Measurements from ENCODE around the gene NOSIP. TPM values are rescaled to one million over a fixed set of nuclear protein-coding genes. Genes with fewer than 3 reads are reported as not detected.

Gene NOSIP
- total RNA-seq, 1 donor from 2014 or later = 83.8 TPM

- H3K4me1 ChIP-seq (ENCODE audit: insufficient read depth, low read length) = peaks cover 3% of the 10 kb centered on the region
- Mint-ChIP-seq H3K27ac (ENCODE audit: unreplicated experiment) (no peak overlapping the region), H3K36me3 (ENCODE audit: low read depth, unreplicated experiment) (peaks cover 7% of the 10 kb centered on the region), H3K4me3 (ENCODE audit: unreplicated experiment) (no peak overlapping the region), H3K27me3 (ENCODE audit: low read depth, unreplicated experiment) (peaks cover 2% of the 10 kb centered on the region), H3K4me1 (ENCODE audit: low read depth, unreplicated experiment) (no peaks in the 10 kb centered on the region), H3K9me3 (ENCODE audit: unreplicated experiment) (peaks cover 3% of the 10 kb centered on the region)
- peaks cover 22% of the 10 kb centered on the region for H3K36me3 ChIP-seq (ENCODE audit: insufficient read depth, low read length)
- no peak for TF ChIP-seq EZH2 (IDR thresholded peaks at IDR 0.05; ENCODE audit: insufficient read depth, low read length)
- TF ChIP-seq CTCF (IDR thresholded peaks at IDR 0.05; ENCODE audit: insufficient read depth, low read depth, low read length) = no peak
- no peak overlapping the region for H3K4me2 ChIP-seq (ENCODE audit: low read length)
- DNase-seq (ENCODE audit: low read depth) (no peak), FAIRE-seq (no peak)
- H3K9me3 ChIP-seq (ENCODE audit: insufficient read depth, low read depth, low read length) = no peaks in the 10 kb centered on the region
- no peak overlapping the region for H2AFZ ChIP-seq (ENCODE audit: low read depth, low read length)
- no peak overlapping the region for H3K4me3 ChIP-seq (ENCODE audit: insufficient read depth, low read depth, low read length)
- H3K9ac ChIP-seq (ENCODE audit: low read length) = no peak overlapping the region
- no peaks in the 10 kb centered on the region for H3K27me3 ChIP-seq (ENCODE audit: insufficient read depth, low read length)
- H3K79me2 ChIP-seq (ENCODE audit: insufficient read depth, low read length) = no peaks in the 10 kb centered on the region
- no peak overlapping the region for H3K27ac ChIP-seq (ENCODE audit: low read depth, low read length)
- peaks cover 18% of the 10 kb centered on the region for H4K20me1 ChIP-seq (ENCODE audit: insufficient read depth, low read length)
Observed at GRCh38 chr19:49541914-49542313, 38.4 kb downstream of the NOSIP start.

GRCh38 chr19:49539192-49539952 lies 41.0 kb downstream of the NOSIP start:
- Mint-ChIP-seq H3K9me3 (ENCODE audit: unreplicated experiment) (peaks cover 3% of the 10 kb centered on the region), H3K27me3 (ENCODE audit: low read depth, unreplicated experiment) (peaks cover 2% of the 10 kb centered on the region), H3K4me1 (ENCODE audit: low read depth, unreplicated experiment) (peaks cover 2% of the 10 kb centered on the region), H3K36me3 (ENCODE audit: low read depth, unreplicated experiment) (peaks cover 7% of the 10 kb centered on the region), H3K27ac (ENCODE audit: unreplicated experiment) (no peak overlapping the region), H3K4me3 (ENCODE audit: unreplicated experiment) (no peak overlapping the region)
- peaks cover 29% of the 10 kb centered on the region for H4K20me1 ChIP-seq (ENCODE audit: insufficient read depth, low read length)
- no peaks in the 10 kb centered on the region for H3K27me3 ChIP-seq (ENCODE audit: insufficient read depth, low read length)
- DNase-seq (ENCODE audit: low read depth) = no peak
- no peak overlapping the region for H3K27ac ChIP-seq (ENCODE audit: low read depth, low read length)
- peaks cover 3% of the 10 kb centered on the region for H3K79me2 ChIP-seq (ENCODE audit: insufficient read depth, low read length)
- FAIRE-seq = no peak
- H3K9ac ChIP-seq (ENCODE audit: low read length) = no peak overlapping the region
- TF ChIP-seq CTCF (IDR thresholded peaks at IDR 0.05; ENCODE audit: insufficient read depth, low read depth, low read length) (no peak), EZH2 (IDR thresholded peaks at IDR 0.05; ENCODE audit: insufficient read depth, low read length) (no peak)
- H3K36me3 ChIP-seq (ENCODE audit: insufficient read depth, low read length) = peaks cover 32% of the 10 kb centered on the region
- no peaks in the 10 kb centered on the region for H3K9me3 ChIP-seq (ENCODE audit: insufficient read depth, low read depth, low read length)
- H3K4me2 ChIP-seq (ENCODE audit: low read length) = no peak overlapping the region
- no peaks in the 10 kb centered on the region for H3K4me1 ChIP-seq (ENCODE audit: insufficient read depth, low read length)
- no peak overlapping the region for H2AFZ ChIP-seq (ENCODE audit: low read depth, low read length)
- no peak overlapping the region for H3K4me3 ChIP-seq (ENCODE audit: insufficient read depth, low read depth, low read length)

- Mint-ChIP-seq H3K36me3 (ENCODE audit: low read depth, unreplicated experiment) (peaks cover 7% of the 10 kb centered on the region), H3K4me1 (ENCODE audit: low read depth, unreplicated experiment) (peaks cover 2% of the 10 kb centered on the region), H3K4me3 (ENCODE audit: unreplicated experiment) (no peak overlapping the region), H3K27ac (ENCODE audit: unreplicated experiment) (no peak overlapping the region), H3K27me3 (ENCODE audit: low read depth, unreplicated experiment) (peaks cover 2% of the 10 kb centered on the region), H3K9me3 (ENCODE audit: unreplicated experiment) (peaks cover 3% of the 10 kb centered on the region)
- Histone ChIP-seq H2AFZ (ENCODE audit: low read depth, low read length) (no peak overlapping the region), H4K20me1 (ENCODE audit: insufficient read depth, low read length) (peaks cover 30% of the 10 kb centered on the region), H3K36me3 (ENCODE audit: insufficient read depth, low read length) (peaks cover 32% of the 10 kb centered on the region), H3K9ac (ENCODE audit: low read length) (no peak overlapping the region), H3K9me3 (ENCODE audit: insufficient read depth, low read depth, low read length) (no peaks in the 10 kb centered on the region), H3K4me2 (ENCODE audit: low read length) (no peak overlapping the region), H3K27me3 (ENCODE audit: insufficient read depth, low read length) (no peaks in the 10 kb centered on the region), H3K4me3 (ENCODE audit: insufficient read depth, low read depth, low read length) (no peak overlapping the region), H3K4me1 (ENCODE audit: insufficient read depth, low read length) (no peaks in the 10 kb centered on the region), H3K79me2 (ENCODE audit: insufficient read depth, low read length) (peaks cover 6% of the 10 kb centered on the region), H3K27ac (ENCODE audit: low read depth, low read length) (no peak overlapping the region)
- TF ChIP-seq EZH2 (IDR thresholded peaks at IDR 0.05; ENCODE audit: insufficient read depth, low read length) (no peak), CTCF (IDR thresholded peaks at IDR 0.05; ENCODE audit: insufficient read depth, low read depth, low read length) (no peak)
- FAIRE-seq (no peak), DNase-seq (ENCODE audit: low read depth) (no peak)
Observed at GRCh38 chr19:49538643-49539042, 41.7 kb downstream of the NOSIP start.

All from astrocyte (in vitro differentiated cells and primary cell).